GM18861 (cell line): Measurements from ENCODE around the gene ADCYAP1R1.

Experiments
- ATAC-seq: cut with Tn5 transposase; IDR thresholded peaks from one replicate; pipeline ENCODE4 v1.9.1; 2021; ENCODE audit not compliant: unreplicated experiment

ADCYAP1R1 gene

GRCh38 chr7:31104361-31105255, 52.5 kb downstream of the ADCYAP1R1 start:
- no peak for ATAC-seq

- ATAC-seq: no peak
Observed at GRCh38 chr7:31105256-31105950, 53.3 kb downstream of the ADCYAP1R1 start.

- no peak for ATAC-seq
Observed at GRCh38 chr7:31106303-31107105, 54.4 kb downstream of the ADCYAP1R1 start.

GRCh38 chr7:31107106-31108090, 55.3 kb downstream of the ADCYAP1R1 start:
- ATAC-seq: no peak

- ATAC-seq: no peak
Observed at GRCh38 chr7:31108097-31108657, 56.1 kb downstream of the ADCYAP1R1 start.

GRCh38 chr7:31109751-31110150, 57.6 kb downstream of the ADCYAP1R1 start:
- ATAC-seq: no peak

- ATAC-seq: no peak
Observed at GRCh38 chr7:31110331-31111108, 58.4 kb downstream of the ADCYAP1R1 start.

GRCh38 chr7:31111109-31111451, 59.0 kb downstream of the ADCYAP1R1 start:
- ATAC-seq: no peak

GRCh38 chr7:31113660-31114059, 61.6 kb downstream of the ADCYAP1R1 start:
- no peak for ATAC-seq

- ATAC-seq: no peak
Observed at GRCh38 chr7:31114593-31115343, 62.7 kb downstream of the ADCYAP1R1 start.

GRCh38 chr7:31116615-31117014, 64.5 kb downstream of the ADCYAP1R1 start:
- no peak for ATAC-seq

- ATAC-seq: no peak
Observed at GRCh38 chr7:31119249-31119648, 67.1 kb downstream of the ADCYAP1R1 start.

GRCh38 chr7:31120800-31121513, 68.8 kb downstream of the ADCYAP1R1 start:
- ATAC-seq: no peak

- no peak for ATAC-seq
Observed at GRCh38 chr7:31121601-31122000, 69.5 kb downstream of the ADCYAP1R1 start.

- ATAC-seq: no peak
Observed at GRCh38 chr7:31122649-31123058, 70.5 kb downstream of the ADCYAP1R1 start.

GRCh38 chr7:31123321-31123720, 71.2 kb downstream of the ADCYAP1R1 start:
- no peak for ATAC-seq

GRCh38 chr7:31123726-31124125, 71.6 kb downstream of the ADCYAP1R1 start:
- no peak for ATAC-seq

- ATAC-seq: no peak
Observed at GRCh38 chr7:31125171-31125570, 73.1 kb downstream of the ADCYAP1R1 start.
